SK-N-SH (cell line): ENCODE data around the gene ZFAND6.
"Not testable (repeated sequence)": the region's sequence is repeated elsewhere in the genome, so short reads cannot be mapped to it uniquely, and the experiment has no call there.

Source experiments
- CTCF ChIP-seq: fragments of 200-600 bp; sonication (generic); IDR thresholded peaks from 2 replicates; pipeline ENCODE4 v1.6.1; 2017; ENCODE audit warnings: antibody characterized with exemption, mild to moderate bottlenecking, moderate library complexity
- ELF1 ChIP-seq: IDR thresholded peaks from 2 replicates; pipeline ENCODE4 v1.4.0; 2012
- EZH2phosphoT487 ChIP-seq: fragments of 200-600 bp; sonication (generic); IDR thresholded peaks from 2 replicates; pipeline ENCODE4 v1.6.1; 2017; ENCODE audit warnings: low read depth, mixed run types, mild to moderate bottlenecking, antibody characterized with exemption, moderate library complexity, borderline replicate concordance
- FOXJ3 ChIP-seq: sonication (generic); formaldehyde crosslinking; IDR thresholded peaks from 2 replicates; pipeline ENCODE4 v1.5.1; 2020; ENCODE audit warnings: mild to moderate bottlenecking, missing genetic modification reagents
- MXI1 ChIP-seq: IDR thresholded peaks from 2 replicates; pipeline ENCODE4 v1.6.1; 2012; ENCODE audit warnings: mild to moderate bottlenecking, low read depth, low read length, improper control_type of control experiment
- NFIC ChIP-seq: IDR thresholded peaks from 2 replicates; pipeline ENCODE4 v1.4.0; 2012; ENCODE audit warnings: borderline replicate concordance
- PBX3 ChIP-seq: IDR thresholded peaks from 2 replicates; pipeline ENCODE4; 2012
- POLR2AphosphoS5 ChIP-seq: IDR thresholded peaks from 2 replicates; pipeline ENCODE4 v1.6.1; 2012; ENCODE audit warnings: low read depth, low read length
- RFX5 ChIP-seq: IDR thresholded peaks from 2 replicates; pipeline ENCODE4 v1.6.1; 2012; ENCODE audit warnings: mild to moderate bottlenecking, improper control_type of control experiment, low read length
- SMC3 ChIP-seq: IDR thresholded peaks from 2 replicates; pipeline ENCODE4 v1.6.1; 2012; ENCODE audit warnings: low read depth, low read length, improper control_type of control experiment
- TAF1 ChIP-seq: IDR thresholded peaks from 2 replicates; pipeline ENCODE4 v1.6.1; 2012; ENCODE audit warnings: low read depth, mild to moderate bottlenecking, low read length, moderate library complexity, borderline replicate concordance
- ZBTB33 ChIP-seq: IDR thresholded peaks from 2 replicates; pipeline ENCODE4 v1.4.0; 2012; ENCODE audit warnings: low read depth, borderline replicate concordance

GRCh38 chr15:80155378-80156175 is 96.1 kb downstream of the ZFAND6 start:
- TF ChIP-seq NFIC; CTCF; EZH2phosphoT487; RFX5; FOXJ3 (CRISPR knock-in tag); POLR2AphosphoS5; SMC3; ELF1; TAF1; ZBTB33; PBX3; MXI1: not testable (repeated sequence)
